Astrocyte (in vitro differentiated cells and primary cell): ENCODE results near the gene ARL15. TPM values are rescaled to one million over a fixed set of nuclear protein-coding genes. Genes with fewer than 3 reads are reported as not detected.
A peak's percentile ranks its signal among the peaks of the same experiment; 100 is the strongest.

Source experiments
- DNase-seq: peaks from one replicate; pipeline ENCODE4 v3.0.0-alpha.2; 2010; ENCODE audit warnings: low read depth
- FAIRE-seq: peaks from 2 replicates; lab custom pipeline; 2011; peaks lifted over from hg19 to GRCh38; lab: Jason Lieb, UNC
- H2AFZ ChIP-seq: 2 replicates; pipeline ENCODE4 v1.6.0; 2012; ENCODE audit warnings: low read depth, low read length, inconsistent platforms
- H3K27ac ChIP-seq: 2 replicates; pipeline ENCODE4 v1.5.1; 2011; ENCODE audit warnings: low read depth, low read length, inconsistent platforms
- H3K27me3 ChIP-seq: 2 replicates; pipeline ENCODE4 v1.6.0; 2011; ENCODE audit warnings: low read length, inconsistent platforms; ENCODE audit not compliant: insufficient read depth
- H3K36me3 ChIP-seq: 2 replicates; pipeline ENCODE4 v1.5.1; 2011; ENCODE audit warnings: low read length, inconsistent platforms; ENCODE audit not compliant: insufficient read depth
- H3K4me1 ChIP-seq: 2 replicates; pipeline ENCODE4 v1.5.1; 2011; ENCODE audit warnings: low read length, inconsistent platforms; ENCODE audit not compliant: insufficient read depth
- H3K4me2 ChIP-seq: 2 replicates; pipeline ENCODE4 v1.6.0; 2012; ENCODE audit warnings: low read length, inconsistent platforms
- H3K4me3 ChIP-seq: 2 replicates; pipeline ENCODE4 v1.5.1; 2011; ENCODE audit warnings: low read depth, mild to moderate bottlenecking, low read length, inconsistent platforms; ENCODE audit not compliant: insufficient read depth
- H3K79me2 ChIP-seq: 2 replicates; pipeline ENCODE4 v1.6.0; 2012; ENCODE audit warnings: mild to moderate bottlenecking, low read length, inconsistent platforms; ENCODE audit not compliant: insufficient read depth
- H3K9ac ChIP-seq: 2 replicates; pipeline ENCODE4 v1.6.0; 2012; ENCODE audit warnings: mild to moderate bottlenecking, low read length, inconsistent platforms
- H3K9me3 ChIP-seq: 2 replicates; pipeline ENCODE4 v1.5.1; 2012; ENCODE audit warnings: low read depth, mild to moderate bottlenecking, low read length, inconsistent platforms; ENCODE audit not compliant: insufficient read depth
- H4K20me1 ChIP-seq: 2 replicates; pipeline ENCODE4 v1.6.0; 2012; ENCODE audit warnings: low read length, inconsistent platforms; ENCODE audit not compliant: insufficient read depth
- H3K27ac Mint-ChIP-seq: one replicate; pipeline ENCODE4 v1.8.0; 2021; ENCODE audit warnings: mild to moderate bottlenecking, mixed read lengths; ENCODE audit not compliant: unreplicated experiment
- H3K27me3 Mint-ChIP-seq: one replicate; pipeline ENCODE4 v1.8.0; 2021; ENCODE audit warnings: low read depth, mixed read lengths; ENCODE audit not compliant: unreplicated experiment
- H3K36me3 Mint-ChIP-seq: one replicate; pipeline ENCODE4 v1.8.0; 2021; ENCODE audit warnings: low read depth, mixed read lengths; ENCODE audit not compliant: unreplicated experiment
- H3K4me1 Mint-ChIP-seq: one replicate; pipeline ENCODE4 v1.8.0; 2021; ENCODE audit warnings: low read depth, mixed read lengths; ENCODE audit not compliant: unreplicated experiment
- H3K4me3 Mint-ChIP-seq: one replicate; pipeline ENCODE4 v1.8.0; 2021; ENCODE audit warnings: mild to moderate bottlenecking, moderate library complexity, mixed read lengths; ENCODE audit not compliant: unreplicated experiment
- H3K9me3 Mint-ChIP-seq: one replicate; pipeline ENCODE4 v1.8.0; 2021; ENCODE audit warnings: mild to moderate bottlenecking, mixed read lengths; ENCODE audit not compliant: unreplicated experiment
- EZH2 ChIP-seq: IDR thresholded peaks from 2 replicates; pipeline ENCODE4 v1.6.1; 2012; ENCODE audit warnings: mild to moderate bottlenecking, low read length, inconsistent platforms; ENCODE audit not compliant: insufficient read depth
- total RNA-seq: library from RNA; stranded (reverse); gene quantifications from 2 replicates; pipeline ENCODE4 v1.2.1, GENCODE V29; 2021
- TF ChIP-seq, protein P1 (sequence below): IDR thresholded peaks from 2 replicates; pipeline ENCODE4 v1.5.1; 2011; ENCODE audit warnings: low read depth, mild to moderate bottlenecking, inconsistent platforms, low read length, moderate library complexity; ENCODE audit not compliant: insufficient read depth

The ARL15 gene
- total RNA-seq, 1 donor from 2014 or later, result 29.1 TPM

DNA sequence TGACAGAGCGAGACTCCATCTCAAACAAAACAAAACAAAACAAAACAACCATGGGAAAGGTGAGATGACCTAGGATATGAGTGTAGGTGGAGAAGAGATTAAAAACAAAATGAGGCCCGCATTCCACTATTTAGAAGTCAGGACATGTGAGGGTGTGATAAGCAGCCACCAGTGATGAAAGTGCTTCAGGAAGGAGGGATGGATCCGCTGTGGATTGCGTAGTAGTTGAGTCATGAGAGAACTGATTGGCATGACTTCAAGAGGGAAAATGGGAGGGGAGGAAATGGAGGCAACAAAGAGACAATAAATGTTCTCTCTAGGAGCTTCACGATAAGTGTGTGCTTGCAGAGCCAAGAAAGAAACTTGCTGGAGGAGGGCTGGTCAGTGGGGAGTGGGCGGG lies 367.6 kb downstream of the ARL15 start:
- FAIRE-seq (no peak), DNase-seq (peak; percentile 67)
- Histone ChIP-seq H4K20me1 (no peaks in the 10 kb centered on the region), H3K9ac (no peak overlapping the region), H3K36me3 (no peaks in the 10 kb centered on the region), H3K27ac (no peak overlapping the region), H3K9me3 (no peaks in the 10 kb centered on the region), H2AFZ (no peak overlapping the region), H3K4me1 (no peaks in the 10 kb centered on the region), H3K27me3 (no peaks in the 10 kb centered on the region), H3K79me2 (no peaks in the 10 kb centered on the region), H3K4me2 (no peak overlapping the region), H3K4me3 (no peak overlapping the region)
- TF ChIP-seq, protein P1, sequence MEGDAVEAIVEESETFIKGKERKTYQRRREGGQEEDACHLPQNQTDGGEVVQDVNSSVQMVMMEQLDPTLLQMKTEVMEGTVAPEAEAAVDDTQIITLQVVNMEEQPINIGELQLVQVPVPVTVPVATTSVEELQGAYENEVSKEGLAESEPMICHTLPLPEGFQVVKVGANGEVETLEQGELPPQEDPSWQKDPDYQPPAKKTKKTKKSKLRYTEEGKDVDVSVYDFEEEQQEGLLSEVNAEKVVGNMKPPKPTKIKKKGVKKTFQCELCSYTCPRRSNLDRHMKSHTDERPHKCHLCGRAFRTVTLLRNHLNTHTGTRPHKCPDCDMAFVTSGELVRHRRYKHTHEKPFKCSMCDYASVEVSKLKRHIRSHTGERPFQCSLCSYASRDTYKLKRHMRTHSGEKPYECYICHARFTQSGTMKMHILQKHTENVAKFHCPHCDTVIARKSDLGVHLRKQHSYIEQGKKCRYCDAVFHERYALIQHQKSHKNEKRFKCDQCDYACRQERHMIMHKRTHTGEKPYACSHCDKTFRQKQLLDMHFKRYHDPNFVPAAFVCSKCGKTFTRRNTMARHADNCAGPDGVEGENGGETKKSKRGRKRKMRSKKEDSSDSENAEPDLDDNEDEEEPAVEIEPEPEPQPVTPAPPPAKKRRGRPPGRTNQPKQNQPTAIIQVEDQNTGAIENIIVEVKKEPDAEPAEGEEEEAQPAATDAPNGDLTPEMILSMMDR, result no peak
- no peak for TF ChIP-seq EZH2
- H3K27me3 Mint-ChIP-seq, result no peaks in the 10 kb centered on the region
- no peak overlapping the region for H3K4me3 Mint-ChIP-seq
- H3K27ac Mint-ChIP-seq, result peak overlapping the region; percentile 49
- peaks cover 15% of the 10 kb centered on the region for H3K4me1 Mint-ChIP-seq
- peaks cover 2% of the 10 kb centered on the region for H3K36me3 Mint-ChIP-seq
- no peaks in the 10 kb centered on the region for H3K9me3 Mint-ChIP-seq

DNA sequence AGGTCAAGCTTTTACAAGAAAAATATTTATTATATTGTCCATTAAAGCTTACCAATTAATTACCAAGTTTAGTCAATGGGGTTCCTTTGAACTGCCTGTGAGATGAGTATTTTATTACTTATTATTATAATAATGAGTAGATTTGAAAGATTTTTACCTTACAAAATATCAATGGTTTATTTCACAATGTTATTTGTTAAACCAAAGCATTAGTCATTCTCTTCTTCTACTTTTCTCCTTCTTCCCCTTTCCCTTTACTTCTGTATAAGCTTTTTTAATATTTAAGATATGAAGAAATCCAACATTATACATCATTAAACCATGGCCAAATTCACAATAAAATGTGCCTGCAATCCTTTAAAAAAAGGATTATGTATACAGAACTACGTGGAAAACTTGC lies 369.5 kb downstream of the ARL15 start:
- H3K4me3 Mint-ChIP-seq, result no peak overlapping the region
- no peaks in the 10 kb centered on the region for H3K9me3 Mint-ChIP-seq
- H3K27ac Mint-ChIP-seq, result no peak overlapping the region
- no peak overlapping the region for H3K9ac ChIP-seq
- H3K36me3 ChIP-seq, result no peaks in the 10 kb centered on the region
- no peak overlapping the region for H2AFZ ChIP-seq
- H3K36me3 Mint-ChIP-seq, result peaks cover 2% of the 10 kb centered on the region
- no peaks in the 10 kb centered on the region for H3K4me1 ChIP-seq
- H3K27me3 ChIP-seq, result no peaks in the 10 kb centered on the region
- H3K4me2 ChIP-seq, result no peak overlapping the region
- TF ChIP-seq, protein P1, result no peak
- TF ChIP-seq EZH2, result no peak
- no peak overlapping the region for H3K27ac ChIP-seq
- H4K20me1 ChIP-seq, result no peaks in the 10 kb centered on the region
- no peak for DNase-seq
- no peaks in the 10 kb centered on the region for H3K79me2 ChIP-seq
- H3K4me1 Mint-ChIP-seq, result peaks cover 15% of the 10 kb centered on the region
- H3K9me3 ChIP-seq, result no peaks in the 10 kb centered on the region
- H3K4me3 ChIP-seq, result no peak overlapping the region
- no peaks in the 10 kb centered on the region for H3K27me3 Mint-ChIP-seq
- FAIRE-seq, result no peak

DNA sequence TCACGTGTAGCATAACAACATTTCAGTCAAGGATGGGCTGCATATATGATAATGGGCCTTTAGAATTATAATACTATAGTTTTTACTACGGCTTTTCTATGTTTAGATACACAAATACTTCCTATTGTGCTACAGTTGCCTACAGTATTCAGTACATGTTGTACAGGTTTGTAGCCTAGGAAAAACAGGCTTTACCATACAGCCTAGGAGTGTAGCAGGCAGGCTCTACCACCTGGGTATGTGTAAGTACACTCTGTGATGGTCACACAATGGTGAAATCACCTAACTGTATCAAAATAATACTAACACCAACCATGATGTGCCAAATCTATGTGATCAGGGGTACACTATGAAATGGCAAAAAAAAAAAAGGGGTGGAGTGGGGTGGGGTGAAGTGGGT lies 372.9 kb downstream of the ARL15 start:
- Histone ChIP-seq H3K4me1 (no peaks in the 10 kb centered on the region), H4K20me1 (no peaks in the 10 kb centered on the region), H2AFZ (no peak overlapping the region), H3K9me3 (no peaks in the 10 kb centered on the region), H3K27ac (no peak overlapping the region), H3K36me3 (no peaks in the 10 kb centered on the region), H3K79me2 (no peaks in the 10 kb centered on the region), H3K4me2 (no peak overlapping the region), H3K9ac (no peak overlapping the region), H3K27me3 (no peaks in the 10 kb centered on the region), H3K4me3 (no peak overlapping the region)
- no peaks in the 10 kb centered on the region for H3K9me3 Mint-ChIP-seq
- DNase-seq (no peak), FAIRE-seq (no peak)
- peaks cover 2% of the 10 kb centered on the region for H3K36me3 Mint-ChIP-seq
- H3K27ac Mint-ChIP-seq, result no peak overlapping the region
- peaks cover 9% of the 10 kb centered on the region for H3K4me1 Mint-ChIP-seq
- H3K4me3 Mint-ChIP-seq, result no peak overlapping the region
- H3K27me3 Mint-ChIP-seq, result no peaks in the 10 kb centered on the region
- no peak for TF ChIP-seq EZH2
- TF ChIP-seq, protein P1, result no peak
